NCI-H226 (cell line): Measurements from ENCODE around the gene PITPNM3.

Experiments
- DNase-seq: peaks from one replicate; pipeline ENCODE4 v3.0.0-alpha.2; 2015

Gene PITPNM3

GRCh38 chr17:6435968-6436367, 120.4 kb downstream of the PITPNM3 start:
- peak; percentile 43 for DNase-seq

GRCh38 chr17:6435051-6435450, 121.3 kb downstream of the PITPNM3 start, which contains the start of gene AIPL1:
AIPL1 (minus strand) TSS chr17:6435121; CDS start chr17:6435104, 17 bp downstream.
- DNase-seq = no peak

- DNase-seq = no peak
Observed at GRCh38 chr17:6430769-6431168, 125.6 kb downstream of the PITPNM3 start.

DNA sequence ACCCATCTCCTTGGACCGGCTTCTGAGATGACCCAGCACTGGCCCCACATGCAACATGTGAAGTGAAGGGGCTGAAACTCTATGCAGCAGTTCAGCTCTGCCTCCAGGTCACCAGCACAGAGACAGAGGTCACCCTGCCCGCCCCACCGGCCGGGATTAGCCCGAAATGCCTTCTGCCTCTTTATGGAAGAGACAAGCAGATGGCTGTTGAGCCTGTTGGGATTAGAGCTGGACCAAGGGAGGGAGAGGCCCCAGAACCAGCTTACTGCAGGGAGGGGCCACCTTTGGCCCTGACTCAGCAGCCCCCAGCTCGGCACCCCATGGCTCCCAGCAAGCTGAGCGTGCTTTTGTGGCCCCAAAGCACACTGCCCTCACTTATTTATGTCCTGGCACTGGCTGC, 127.1 kb downstream of the PITPNM3 start:
- no peak for DNase-seq

- no peak for DNase-seq
Observed at GRCh38 chr17:6428207-6428965, 128.0 kb downstream of the PITPNM3 start.

- peak; percentile 53 for DNase-seq
Observed at GRCh38 chr17:6427279-6427781, 129.0 kb downstream of the PITPNM3 start.

- DNase-seq = no peak
Observed at GRCh38 chr17:6426356-6427101, 129.8 kb downstream of the PITPNM3 start.

- no peak for DNase-seq
Observed at GRCh38 chr17:6425407-6425806, 130.9 kb downstream of the PITPNM3 start.

DNA sequence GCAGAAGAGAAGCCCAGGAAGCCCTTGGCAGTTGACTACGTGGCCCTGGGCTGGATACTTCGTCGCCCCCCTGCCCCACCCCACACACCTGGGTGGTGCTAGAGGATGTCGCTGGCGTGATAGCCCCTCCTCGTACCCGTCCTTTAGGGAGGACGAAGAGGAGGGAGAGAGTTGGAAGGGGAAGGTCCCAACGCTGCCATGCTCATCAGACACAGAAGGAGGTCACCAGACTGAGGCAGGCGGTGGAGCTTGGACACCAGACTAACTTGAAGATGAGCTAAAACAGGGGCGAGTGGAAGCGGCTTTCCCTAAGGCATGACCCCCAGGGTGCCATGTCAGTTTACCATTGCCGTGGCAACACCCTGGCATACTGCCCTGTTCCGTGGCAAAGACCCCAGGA, 132.4 kb downstream of the PITPNM3 start:
- no peak for DNase-seq

- no peak for DNase-seq
Observed at GRCh38 chr17:6422654-6423241, 133.6 kb downstream of the PITPNM3 start.

GRCh38 chr17:6421700-6422604, 134.4 kb downstream of the PITPNM3 start:
- peak; percentile 67 for DNase-seq

DNA sequence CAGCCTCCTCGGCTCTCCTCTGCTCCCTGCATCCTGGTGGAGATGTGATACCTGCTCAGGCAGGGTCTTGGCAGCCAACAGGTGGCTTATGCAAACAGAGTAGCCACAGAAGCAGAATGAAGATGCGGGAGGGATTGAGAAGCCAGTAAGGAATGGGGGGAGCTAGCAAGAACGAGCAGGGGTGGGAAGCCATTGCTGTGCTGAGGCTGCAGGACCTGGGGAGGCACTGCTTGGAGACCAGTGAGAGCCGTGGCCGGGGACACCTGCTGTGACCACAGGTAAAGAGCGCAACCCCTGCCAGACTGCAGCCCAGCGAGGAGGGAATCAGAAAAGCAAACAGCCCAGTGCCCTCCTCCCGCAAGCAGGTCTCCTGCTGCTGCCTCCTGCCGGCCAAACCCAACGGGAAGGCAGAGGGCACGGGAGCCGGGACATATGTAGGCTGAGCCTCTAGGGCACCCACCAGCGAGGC, 136.1 kb downstream of the PITPNM3 start:
- DNase-seq = no peak

GRCh38 chr17:6415616-6416015, 140.7 kb downstream of the PITPNM3 start:
- DNase-seq = no peak

DNA sequence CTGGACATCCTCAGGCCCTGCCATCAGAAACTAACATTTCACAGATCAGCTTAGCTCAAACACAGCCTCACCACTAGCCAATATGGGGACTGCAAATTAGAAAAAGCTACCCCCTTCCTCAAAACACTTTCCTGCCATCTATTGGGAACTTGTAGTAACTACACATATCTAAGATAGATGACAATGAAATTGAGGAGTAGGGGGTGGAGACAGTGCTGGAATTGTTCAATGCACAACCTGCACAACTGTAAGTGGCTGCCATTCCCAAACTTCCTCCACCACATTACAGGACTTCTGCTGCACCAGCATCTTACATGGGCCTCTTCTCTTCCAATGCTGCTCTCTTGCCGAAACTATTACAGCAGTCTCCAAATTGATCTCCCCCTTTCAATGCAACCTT, 143.3 kb downstream of the PITPNM3 start:
- peak; percentile 7 for DNase-seq

DNA sequence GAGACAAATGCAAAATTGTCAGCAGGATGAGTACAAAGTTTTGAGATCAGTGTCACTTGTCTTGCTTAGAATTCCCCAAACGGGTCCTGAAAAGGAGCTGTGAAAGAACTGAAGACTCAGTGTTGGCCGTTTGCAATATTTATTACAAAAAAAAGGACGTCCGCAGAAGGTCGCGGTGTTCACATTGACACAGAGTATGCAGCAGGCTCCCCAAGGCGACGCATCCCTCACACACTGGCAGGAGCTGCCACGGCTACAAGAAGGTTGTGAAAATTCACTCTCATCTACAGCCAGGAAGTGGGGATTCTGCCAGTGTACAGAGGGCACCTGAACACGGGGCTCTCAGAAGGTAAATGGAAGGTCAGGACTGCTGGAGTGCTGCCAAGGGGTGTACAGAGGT, 147.6 kb downstream of the PITPNM3 start:
- no peak for DNase-seq

- no peak for DNase-seq
Observed at GRCh38 chr17:6408276-6408675, 148.1 kb downstream of the PITPNM3 start.

DNA sequence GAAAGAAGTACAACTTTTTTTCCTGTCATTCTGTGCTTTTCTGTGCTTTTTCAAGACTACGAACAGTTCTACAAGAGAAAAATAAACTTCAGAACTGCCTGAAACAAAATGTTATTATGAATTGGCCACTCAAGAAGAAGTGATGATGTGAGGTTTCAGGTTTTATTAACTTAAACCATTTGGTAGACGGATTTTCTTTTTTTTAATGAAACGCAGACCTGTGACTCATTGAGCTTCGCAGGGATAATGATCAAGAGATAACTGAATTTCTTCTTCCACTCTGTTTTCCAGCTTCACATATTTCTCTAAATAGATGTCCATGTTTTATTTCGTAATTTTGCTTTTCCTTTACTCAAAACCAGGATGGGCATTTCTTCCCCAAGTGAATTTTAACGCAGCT, 154.1 kb downstream of the PITPNM3 start:
- DNase-seq = no peak
